Activated CD8-positive, alpha-beta memory T cell treated with anti-CD3 and anti-CD28 coated beads for 24 hours (primary cell): ENCODE data around the gene KRT12.
"Not testable (repeated sequence)": the region's sequence is repeated elsewhere in the genome, so short reads cannot be mapped to it uniquely, and the experiment has no call there.

Source experiments
- DNase-seq: peaks from one replicate; pipeline ENCODE4 v3.0.0-alpha.2; 2020

KRT12 gene

GRCh38 chr17:40883626-40884334, 16.8 kb upstream of the KRT12 start:
- no peak for DNase-seq

DNA sequence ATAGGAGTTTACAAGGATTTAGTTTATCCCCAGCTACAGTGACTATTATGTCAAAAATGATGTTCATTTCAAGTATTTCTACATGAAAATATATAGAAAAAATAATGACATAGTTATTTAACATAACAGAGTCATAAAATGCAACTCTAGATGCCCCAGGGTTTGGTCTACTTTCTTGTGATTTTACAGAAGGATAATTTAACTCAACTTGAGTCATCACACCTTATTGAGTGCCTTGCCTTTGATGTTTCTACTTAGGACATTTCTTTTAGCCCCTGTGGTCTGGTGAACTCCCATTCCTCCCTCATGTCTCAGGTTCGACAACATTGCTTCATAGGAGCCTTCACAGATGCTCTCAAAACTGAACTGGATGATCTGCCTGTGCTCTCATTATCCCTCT, 16.0 kb upstream of the KRT12 start:
- DNase-seq: no peak

- no peak for DNase-seq
These were observed 12.0 kb upstream of the KRT12 start for GRCh38 chr17:40879026-40879425.

DNA sequence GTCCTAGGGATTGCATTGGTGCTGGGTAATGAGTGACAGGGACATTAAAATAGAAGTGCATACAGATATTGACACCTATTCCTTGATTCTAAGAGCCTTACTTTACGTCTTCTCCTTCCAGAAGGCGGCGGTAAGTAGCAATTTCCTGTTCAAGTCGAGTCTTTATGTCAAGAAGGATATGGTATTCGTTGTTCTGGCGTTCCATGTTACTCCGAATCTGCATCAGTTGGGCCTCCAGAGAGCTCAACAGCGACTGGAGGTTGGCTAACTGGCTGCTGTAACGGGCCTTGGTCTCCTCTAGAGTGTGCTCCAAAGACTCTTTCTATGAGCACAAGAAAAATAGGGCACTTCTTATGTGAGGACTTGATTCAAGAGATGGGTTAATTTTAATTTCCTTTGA, 11.0 kb upstream of the KRT12 start:
- DNase-seq: no peak

- DNase-seq: no peak
These were observed 6.8 kb upstream of the KRT12 start for GRCh38 chr17:40873801-40874200.

GRCh38 chr17:40873255-40873654, 6.2 kb upstream of the KRT12 start:
- DNase-seq: no peak

DNA sequence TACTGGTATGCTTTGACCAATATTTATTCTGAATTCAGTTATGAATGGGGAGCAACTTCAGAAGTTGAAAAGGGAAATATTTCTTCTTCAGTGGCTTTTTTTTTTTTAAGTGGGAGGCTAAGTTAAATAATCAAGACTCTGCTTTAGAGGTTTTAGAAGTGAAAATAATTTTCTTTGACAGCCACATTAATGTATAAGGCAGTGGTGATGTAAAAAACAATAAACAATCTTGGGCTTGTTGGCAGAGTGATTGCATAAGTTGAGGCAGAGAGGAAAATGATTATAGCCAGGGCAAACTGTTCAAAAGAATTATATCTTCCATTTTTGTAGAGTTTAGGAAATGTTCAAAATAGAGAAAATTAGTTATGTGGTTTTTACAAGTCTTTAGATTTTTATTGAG, 5.4 kb upstream of the KRT12 start:
- DNase-seq: no peak

DNA sequence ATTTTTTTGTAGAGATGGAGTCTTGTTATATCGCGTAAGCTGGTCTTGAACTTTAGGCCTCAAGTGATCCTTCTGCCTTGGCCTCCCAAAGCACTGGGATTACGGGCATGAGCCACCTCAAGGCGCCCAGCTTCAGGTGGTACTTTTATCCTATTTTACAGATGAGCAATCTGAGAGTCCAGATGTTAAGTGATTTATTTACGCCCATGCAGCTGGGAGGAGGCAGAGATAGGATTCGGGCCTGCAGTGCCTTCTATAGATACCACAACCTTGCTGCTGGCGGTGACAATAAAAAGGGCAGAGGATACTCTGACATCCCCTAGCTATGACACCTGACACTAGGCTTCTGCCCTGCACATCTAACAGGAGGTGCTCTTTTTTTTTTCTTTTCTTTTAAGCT, 4.3 kb upstream of the KRT12 start:
- DNase-seq: no peak

DNA sequence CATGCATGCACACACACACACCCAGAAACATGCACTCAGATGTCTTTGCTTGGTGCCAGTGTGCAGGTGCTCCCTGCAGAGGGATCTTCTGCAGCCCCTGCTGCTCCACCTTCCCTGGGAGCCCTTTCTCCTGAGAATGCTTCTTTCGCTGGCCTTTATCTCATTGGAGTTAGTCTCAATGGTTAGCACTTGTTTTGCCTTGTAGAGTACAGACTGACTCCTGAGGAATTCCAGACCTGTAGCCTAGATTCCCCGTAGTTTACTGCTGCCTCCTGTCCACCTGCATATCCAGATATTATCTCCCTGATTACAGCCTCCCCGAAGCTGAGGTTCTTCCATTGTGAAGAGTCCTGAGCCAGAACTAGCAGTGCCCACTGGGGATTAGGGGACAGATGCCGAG, 3.1 kb upstream of the KRT12 start:
- DNase-seq: no peak

GRCh38 chr17:40864661-40865390, 2.2 kb downstream of the KRT12 start:
- DNase-seq: no peak

DNA sequence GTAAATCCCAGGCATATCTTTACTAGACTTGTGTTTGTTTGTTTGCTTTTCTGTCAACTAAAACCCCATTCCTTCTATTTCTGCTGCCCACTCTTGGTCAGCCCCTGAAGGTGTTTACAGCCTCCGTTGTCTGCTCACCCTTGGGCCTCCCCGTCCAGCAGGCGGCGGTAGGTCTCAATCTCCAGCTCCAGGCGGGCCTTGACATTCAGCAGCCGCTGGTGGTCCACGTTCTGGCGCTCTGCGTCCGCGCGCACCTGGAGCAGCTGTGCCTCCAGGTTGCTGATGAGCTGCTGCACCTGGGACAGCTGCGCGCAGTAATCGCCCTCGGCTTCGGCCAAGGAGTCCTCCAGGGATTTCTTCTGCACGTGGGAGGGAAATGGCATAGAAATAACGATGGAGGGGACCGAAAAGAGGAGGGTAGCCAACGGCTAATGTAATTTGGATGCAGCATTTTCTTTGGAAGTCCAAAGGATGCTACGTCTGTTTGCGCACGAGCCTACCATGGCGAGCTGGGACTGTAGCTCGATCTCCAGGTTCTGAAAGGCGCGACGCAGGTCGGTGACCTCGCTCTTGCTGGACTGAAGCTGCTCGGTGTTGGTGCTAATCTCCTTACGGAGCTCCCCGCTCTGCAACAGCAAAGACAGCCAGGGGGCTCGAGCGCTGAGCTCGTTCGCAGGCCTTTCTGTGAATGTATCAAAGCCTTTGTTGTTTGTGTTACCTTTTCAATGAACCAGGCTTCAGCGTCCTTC, 3.9 kb downstream of the KRT12 start:
- no peak for DNase-seq

- no peak for DNase-seq
These were observed 7.5 kb downstream of the KRT12 start for GRCh38 chr17:40859536-40859935.

DNA sequence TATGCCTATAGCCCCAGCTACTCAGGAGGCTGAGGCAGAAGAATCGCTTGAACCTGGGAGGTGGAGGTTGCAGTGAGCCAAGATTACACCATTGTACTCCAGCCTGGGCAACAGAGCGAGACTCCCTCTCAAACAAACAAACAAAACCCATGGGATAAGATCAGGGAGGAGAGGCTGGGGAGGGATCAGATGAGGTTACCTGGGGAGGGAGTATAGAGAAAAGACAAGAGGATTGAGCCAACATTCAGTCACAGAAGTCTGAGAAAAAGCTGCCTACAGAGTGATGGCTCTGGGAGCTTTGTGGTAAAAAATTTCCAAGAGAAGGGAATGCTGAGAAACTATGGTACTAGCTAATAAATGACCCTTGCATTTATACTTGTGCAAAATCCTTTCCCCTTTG, 8.4 kb downstream of the KRT12 start:
- DNase-seq: not testable (repeated sequence)

DNA sequence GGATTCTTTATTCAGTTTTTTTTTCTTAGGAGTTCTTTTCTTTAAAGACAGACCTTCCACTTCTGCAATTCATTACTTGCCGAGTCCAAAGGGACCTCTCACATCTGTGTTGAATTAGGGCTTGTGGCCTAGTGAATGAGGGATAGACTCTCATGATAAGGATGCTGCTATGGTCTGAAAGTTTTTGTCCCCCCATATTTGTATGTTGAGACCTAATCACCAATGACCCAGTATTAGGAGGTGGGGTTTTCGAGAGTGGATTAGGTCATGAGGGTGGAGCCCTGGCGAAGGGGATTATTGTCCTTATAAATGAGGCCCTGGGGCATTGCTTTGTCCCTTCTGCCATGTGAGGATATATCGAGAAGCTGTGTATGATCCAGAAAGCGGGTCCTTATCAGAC, 9.5 kb downstream of the KRT12 start:
- DNase-seq: no peak

GRCh38 chr17:40854175-40854814, 12.7 kb downstream of the KRT12 start:
- DNase-seq: no peak

DNA sequence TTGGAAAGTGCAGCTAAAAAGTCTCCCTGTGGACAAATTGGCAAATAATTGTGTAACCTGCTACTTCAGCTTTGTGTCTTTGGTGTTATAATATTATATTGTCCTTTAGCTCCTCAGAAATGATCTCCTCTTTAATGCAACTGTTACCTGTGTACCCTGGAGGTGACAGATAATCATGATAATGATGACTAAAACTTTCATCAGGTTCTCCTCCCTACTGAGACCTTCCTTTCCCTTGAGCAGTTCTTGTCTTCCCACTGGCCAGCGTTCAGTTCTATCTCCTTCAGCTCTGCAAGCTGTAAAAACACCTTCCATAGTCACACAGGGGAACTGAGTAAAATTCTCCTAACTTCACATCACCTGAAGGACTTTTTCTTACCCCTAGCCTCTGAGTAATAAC, 14.7 kb downstream of the KRT12 start:
- no peak for DNase-seq

DNA sequence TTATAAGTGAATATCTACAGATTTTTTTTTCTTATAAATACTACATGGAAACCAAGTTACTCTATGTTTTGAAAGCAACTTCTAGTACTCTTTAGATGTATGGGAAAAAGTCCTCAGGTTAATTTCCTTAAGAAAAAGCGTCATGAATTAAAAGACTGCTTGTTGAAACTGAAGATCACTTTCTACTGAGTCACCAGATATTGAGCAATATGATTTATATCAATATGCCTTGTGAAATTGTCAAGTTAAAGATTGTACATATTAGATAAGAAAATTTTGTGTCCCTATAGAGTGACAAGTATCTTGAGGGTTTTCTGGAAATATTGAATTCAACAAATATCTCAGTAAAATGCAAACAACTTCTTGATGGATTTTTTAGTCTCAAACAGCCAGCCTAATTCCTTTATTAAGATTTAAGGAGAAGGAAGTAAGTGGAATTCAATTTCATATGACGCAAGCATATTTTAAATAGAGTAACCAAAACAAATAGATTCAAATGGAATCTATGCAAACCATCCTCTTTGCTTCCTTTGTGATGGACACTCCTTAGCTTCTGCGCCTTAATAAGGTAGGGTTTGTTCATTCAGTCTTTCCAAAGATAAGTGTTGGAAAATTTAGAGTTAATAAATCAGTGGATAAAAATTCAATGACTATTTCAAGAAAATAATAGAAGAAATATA, 16.6 kb downstream of the KRT12 start:
- no peak for DNase-seq

- DNase-seq: no peak
These were observed 17.3 kb downstream of the KRT12 start for GRCh38 chr17:40849723-40850122.

GRCh38 chr17:40848583-40849235, 18.3 kb downstream of the KRT12 start:
- no peak for DNase-seq

DNA sequence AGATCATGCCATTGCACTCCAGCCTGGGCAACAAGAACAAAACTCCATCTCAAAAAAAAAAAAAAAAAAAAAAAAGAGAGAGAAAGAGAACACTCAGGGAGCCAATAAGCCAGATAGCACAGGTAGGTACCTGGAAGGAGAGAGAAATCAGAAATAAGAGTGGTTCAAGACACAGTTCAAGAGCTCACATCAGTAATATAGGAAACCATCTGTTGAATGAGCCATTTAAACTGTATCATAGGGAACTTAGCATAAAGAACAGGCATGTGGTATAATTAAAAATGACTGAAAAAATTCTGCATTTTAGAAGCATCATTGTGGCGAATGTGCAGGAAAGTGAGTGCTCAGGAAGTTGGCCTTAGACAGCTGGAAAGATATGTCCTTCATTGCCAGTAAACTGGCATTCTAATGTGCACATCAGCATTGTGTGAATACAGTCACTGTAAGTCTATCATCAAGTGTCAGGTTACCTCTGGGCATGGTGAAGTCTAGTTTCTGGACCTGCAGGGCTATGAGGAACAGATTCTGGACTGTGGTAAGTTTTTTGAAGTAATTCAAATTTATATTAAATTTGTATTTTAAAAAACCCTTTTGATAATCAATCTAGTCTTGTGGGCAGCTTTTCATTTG, 20.4 kb downstream of the KRT12 start:
- DNase-seq: no peak

DNA sequence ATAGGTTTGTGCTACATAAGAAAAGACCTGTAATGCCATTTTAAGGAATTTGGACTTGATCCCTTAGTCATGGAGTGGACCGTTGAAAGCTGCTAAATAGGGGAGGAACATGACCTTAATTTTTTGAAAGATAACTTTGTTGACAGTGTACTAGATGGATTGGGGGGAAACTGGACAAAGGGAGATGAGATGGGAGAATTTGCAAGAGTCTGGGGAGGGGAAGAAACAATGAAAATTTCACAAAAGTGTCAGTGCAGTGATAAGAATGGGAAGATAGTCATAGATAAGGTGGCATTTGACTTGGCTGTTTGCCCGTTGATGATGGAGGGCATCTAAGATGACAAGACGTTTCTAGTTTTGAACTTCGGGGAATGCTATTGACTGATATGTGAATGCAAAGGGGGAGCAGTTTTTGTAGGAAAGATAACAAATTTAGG, 22.3 kb downstream of the KRT12 start:
- no peak for DNase-seq

DNA sequence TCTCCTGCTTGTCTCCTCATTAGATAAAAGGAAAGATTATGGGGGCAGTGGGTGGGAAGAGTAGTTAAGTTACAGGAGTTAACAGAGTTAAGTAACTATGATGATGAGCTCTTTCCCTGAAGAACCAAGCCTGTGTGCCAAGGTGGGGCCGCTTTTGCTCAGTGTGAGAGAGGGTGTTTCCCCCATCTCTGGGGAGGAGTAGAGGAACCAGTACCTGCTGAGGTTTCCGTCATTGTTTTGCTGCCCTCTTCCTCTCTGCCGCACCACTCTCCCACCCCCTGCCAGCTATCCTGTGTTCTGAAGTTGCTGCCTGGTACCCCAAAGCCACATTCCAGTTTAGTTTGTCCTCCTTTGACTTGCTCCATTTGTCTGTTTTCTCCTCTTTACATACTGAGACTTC, 23.8 kb downstream of the KRT12 start:
- no peak for DNase-seq
